PC-3 (cell line): ENCODE results near the gene C1QTNF3. TPM values are rescaled to one million over a fixed set of nuclear protein-coding genes. Genes with fewer than 3 reads are reported as not detected.
A peak's percentile ranks its signal among the peaks of the same experiment; 100 is the strongest.

Experiments used
- ATAC-seq: fragments of 200-7000 bp; cut with Tn5 transposase; 2 replicates; pipeline ENCODE4 v1.9.1; 2020; ENCODE audit warnings: mild to moderate bottlenecking, moderate library complexity
- BruUV-seq: library from RNA; stranded (reverse); fragments of 400-500 nt; replicated peaks from 2 replicates; lab custom pipeline; 2021; lab: Mats Ljungman, UMichigan
- CTCF ChIA-PET: fragments of 300-600 bp; sonication (Branson Sonifier 250); formaldehyde crosslinking; loops from one replicate; lab custom pipeline; 2022; ENCODE audit warnings: antibody characterized with exemption; lab: Charles Lee
- POLR2A ChIA-PET: fragments of 300-600 bp; sonication (Branson Sonifier 250); formaldehyde crosslinking; loops from one replicate; lab custom pipeline; 2022; ENCODE audit warnings: antibody characterized with exemption; ENCODE audit not compliant: unreplicated experiment; lab: Charles Lee
- DNase-seq: peaks from one replicate; pipeline ENCODE4 v3.0.0-alpha.2; 2015
- H2AFZ ChIP-seq: fragments of 300-600 bp; sonication (generic); 2 replicates; pipeline ENCODE4 v1.6.0; 2016; ENCODE audit warnings: antibody characterized with exemption, low read length
- H3F3A ChIP-seq: fragments of 300-600 bp; sonication (generic); one replicate; pipeline ENCODE4 v1.6.0; 2017; ENCODE audit warnings: antibody characterized with exemption, low read length, control low read depth, mild to moderate bottlenecking; ENCODE audit not compliant: unreplicated experiment
- H3K27ac ChIP-seq: fragments of 300-600 bp; sonication (generic); 2 replicates; pipeline ENCODE4 v1.5.1; 2016; ENCODE audit warnings: mild to moderate bottlenecking, low read length
- H3K27me3 ChIP-seq: fragments of 300-600 bp; sonication (generic); 2 replicates; pipeline ENCODE4 v1.6.1; 2016; ENCODE audit warnings: low read length, mixed read lengths
- H3K36me3 ChIP-seq: fragments of 300-600 bp; sonication (generic); 2 replicates; pipeline ENCODE4 v1.6.1; 2016; ENCODE audit warnings: low read depth, mixed run types, low read length, mixed read lengths
- H3K4me1 ChIP-seq: fragments of 300-600 bp; sonication (generic); 2 replicates; pipeline ENCODE4 v1.5.1; 2016; ENCODE audit warnings: low read length; ENCODE audit not compliant: insufficient read depth
- H3K4me2 ChIP-seq: fragments of 300-600 bp; sonication (generic); 2 replicates; pipeline ENCODE4 v1.6.0; 2016; ENCODE audit warnings: low read length
- H3K4me3 ChIP-seq: fragments of 300-600 bp; sonication (generic); 2 replicates; pipeline ENCODE4 v1.5.1; 2016; ENCODE audit warnings: mild to moderate bottlenecking, low read length, mixed read lengths
- H3K79me2 ChIP-seq: fragments of 300-600 bp; sonication (generic); 2 replicates; pipeline ENCODE4 v1.6.1; 2017; ENCODE audit warnings: low read length, mixed read lengths
- H3K9ac ChIP-seq: fragments of 300-600 bp; sonication (generic); 2 replicates; pipeline ENCODE4 v1.6.0; 2016; ENCODE audit warnings: mild to moderate bottlenecking, low read length
- H3K9me2 ChIP-seq: fragments of 300-600 bp; sonication (generic); replicated peaks from 2 replicates; pipeline ENCODE4 v1.6.1; 2016; ENCODE audit warnings: mixed run types, low read length, mixed read lengths
- H3K9me3 ChIP-seq: fragments of 300-600 bp; sonication (generic); 2 replicates; pipeline ENCODE4 v1.6.1; 2016; ENCODE audit warnings: low read length, mixed read lengths
- H4K20me1 ChIP-seq: fragments of 300-600 bp; sonication (generic); 2 replicates; pipeline ENCODE4 v1.6.1; 2016; ENCODE audit warnings: low read length, mixed read lengths
- EZH2 ChIP-seq: fragments of 300-600 bp; sonication (generic); IDR thresholded peaks from one replicate; pipeline ENCODE4 v1.6.1; 2017; ENCODE audit warnings: antibody characterized with exemption, mild to moderate bottlenecking, low read length; ENCODE audit not compliant: unreplicated experiment
- EZH2phosphoT487 ChIP-seq: fragments of 300-600 bp; sonication (generic); IDR thresholded peaks from 2 replicates; pipeline ENCODE4 v1.6.1; 2018; ENCODE audit warnings: mild to moderate bottlenecking, antibody characterized with exemption, low read length, borderline replicate concordance
- intact Hi-C: fragments of 100-400 bp; cut with micrococcal nuclease; formaldehyde crosslinking; loops from 2 replicates; pipeline ENCODE4 v1.9.0; 2023
- total RNA-seq: library from RNA; depleted of rRNA; stranded (reverse); fragments of >200 nt; gene quantifications from 2 replicates; pipeline ENCODE4 v1.2.3, GENCODE V29; 2014
- TF ChIP-seq, protein P1 (sequence below): fragments of 300-600 bp; sonication (generic); conservative IDR thresholded peaks from 2 replicates; pipeline ENCODE4 v1.5.1; 2017; ENCODE audit warnings: antibody characterized with exemption, low read depth, mild to moderate bottlenecking, low read length

C1QTNF3 gene
- total RNA-seq, 1 experiment from 2014 or later = 1.1 TPM

DNA sequence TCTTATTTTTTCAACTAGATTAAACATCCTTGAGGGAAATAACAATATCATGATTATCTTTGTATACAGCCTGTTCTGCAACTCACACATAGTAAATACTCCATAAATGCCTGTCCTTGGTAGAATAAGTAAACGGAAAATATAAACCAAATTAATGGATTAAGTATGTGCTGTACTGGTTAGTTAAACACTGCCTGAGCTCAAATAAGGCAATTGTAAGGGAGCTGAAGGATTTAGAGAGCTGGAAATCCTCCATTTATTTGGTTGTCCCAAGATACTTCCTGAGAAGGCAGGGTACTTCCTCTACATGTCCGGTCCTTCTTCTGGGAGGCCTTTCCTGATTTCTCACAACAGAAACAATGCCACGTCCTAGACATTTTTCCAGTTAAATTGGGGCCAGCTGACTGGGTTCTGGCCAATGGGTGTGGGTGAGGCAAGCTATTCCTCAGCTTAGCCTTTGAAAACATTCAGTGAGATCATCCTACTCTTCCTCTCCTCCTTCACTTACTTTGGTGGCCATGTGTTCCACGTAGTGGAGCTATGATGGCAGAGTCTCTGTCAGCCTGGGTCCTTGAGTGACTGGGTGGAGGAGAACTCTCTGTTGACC lies 8.5 kb upstream of the C1QTNF3 start:
- intact Hi-C loops = no loop called here
- Histone ChIP-seq H3K4me2 (no peak overlapping the region), H3K27me3 (no peaks in the 10 kb centered on the region), H3K9ac (no peak overlapping the region), H3F3A (peaks cover 13% of the 10 kb centered on the region), H3K9me2 (no peaks in the 10 kb centered on the region), H4K20me1 (no peaks in the 10 kb centered on the region), H3K36me3 (no peaks in the 10 kb centered on the region), H3K27ac (no peak overlapping the region), H3K79me2 (no peaks in the 10 kb centered on the region), H2AFZ (no peak overlapping the region), H3K4me1 (peaks cover 42% of the 10 kb centered on the region), H3K9me3 (no peaks in the 10 kb centered on the region), H3K4me3 (no peak overlapping the region)
- TF ChIP-seq, protein P1, sequence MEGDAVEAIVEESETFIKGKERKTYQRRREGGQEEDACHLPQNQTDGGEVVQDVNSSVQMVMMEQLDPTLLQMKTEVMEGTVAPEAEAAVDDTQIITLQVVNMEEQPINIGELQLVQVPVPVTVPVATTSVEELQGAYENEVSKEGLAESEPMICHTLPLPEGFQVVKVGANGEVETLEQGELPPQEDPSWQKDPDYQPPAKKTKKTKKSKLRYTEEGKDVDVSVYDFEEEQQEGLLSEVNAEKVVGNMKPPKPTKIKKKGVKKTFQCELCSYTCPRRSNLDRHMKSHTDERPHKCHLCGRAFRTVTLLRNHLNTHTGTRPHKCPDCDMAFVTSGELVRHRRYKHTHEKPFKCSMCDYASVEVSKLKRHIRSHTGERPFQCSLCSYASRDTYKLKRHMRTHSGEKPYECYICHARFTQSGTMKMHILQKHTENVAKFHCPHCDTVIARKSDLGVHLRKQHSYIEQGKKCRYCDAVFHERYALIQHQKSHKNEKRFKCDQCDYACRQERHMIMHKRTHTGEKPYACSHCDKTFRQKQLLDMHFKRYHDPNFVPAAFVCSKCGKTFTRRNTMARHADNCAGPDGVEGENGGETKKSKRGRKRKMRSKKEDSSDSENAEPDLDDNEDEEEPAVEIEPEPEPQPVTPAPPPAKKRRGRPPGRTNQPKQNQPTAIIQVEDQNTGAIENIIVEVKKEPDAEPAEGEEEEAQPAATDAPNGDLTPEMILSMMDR = no peak
- TF ChIP-seq EZH2phosphoT487 = no peak
- TF ChIP-seq EZH2 = no peak
- ATAC-seq (no peak), DNase-seq (no peak)
- BruUV-seq = no TSS peak
- CTCF ChIA-PET = no interaction called here
- POLR2A ChIA-PET = no interaction called here

DNA sequence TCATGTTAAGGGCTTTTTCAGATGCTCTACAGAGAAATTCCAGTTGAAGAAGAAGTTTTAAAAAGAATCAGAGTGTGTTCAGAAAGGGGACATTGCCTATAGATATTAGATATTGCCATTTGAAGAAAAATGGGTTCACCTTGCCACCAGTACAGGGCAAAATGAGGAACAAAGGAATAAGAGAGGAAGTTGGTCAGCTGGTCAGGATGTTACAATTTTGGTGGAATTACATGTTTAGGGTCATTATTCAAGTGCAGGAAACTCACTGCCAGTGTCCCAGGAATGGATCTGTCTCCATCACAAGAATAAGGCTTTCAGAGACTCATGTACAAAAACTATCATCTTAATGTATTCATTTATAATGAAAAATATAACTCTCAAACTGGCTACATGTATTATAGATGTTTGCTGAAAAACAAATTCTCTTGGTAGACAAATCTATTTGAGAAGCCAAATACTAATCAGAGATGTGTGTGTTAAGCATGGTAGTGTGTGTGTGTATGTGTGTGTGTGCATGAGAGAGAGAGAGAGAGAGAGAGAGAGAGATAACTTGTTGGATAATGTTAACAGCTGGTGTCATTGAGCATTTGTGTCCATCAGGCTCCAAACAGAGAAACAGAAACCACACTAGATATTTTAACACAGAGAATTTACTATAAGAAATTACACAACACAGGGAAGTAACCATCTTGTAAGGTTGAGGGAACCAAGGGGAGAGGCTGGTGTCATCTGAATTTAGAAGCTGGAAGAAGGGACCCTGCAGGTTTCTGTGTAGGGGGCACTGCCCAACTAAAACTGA lies 5.0 kb upstream of the C1QTNF3 start:
- no peaks in the 10 kb centered on the region for H3K9me3 ChIP-seq
- ChIA-PET CTCF (no interaction called here), POLR2A (no interaction called here)
- no peaks in the 10 kb centered on the region for H4K20me1 ChIP-seq
- peak overlapping the region; percentile 61 for H3K27ac ChIP-seq
- peaks cover 40% of the 10 kb centered on the region for H3K4me1 ChIP-seq
- H3K4me3 ChIP-seq = no peak overlapping the region
- no peak for TF ChIP-seq EZH2
- peaks cover 6% of the 10 kb centered on the region for H3F3A ChIP-seq
- H3K4me2 ChIP-seq = no peak overlapping the region
- H3K27me3 ChIP-seq = no peaks in the 10 kb centered on the region
- ATAC-seq = no peak
- H2AFZ ChIP-seq = no peak overlapping the region
- no peak for DNase-seq
- H3K36me3 ChIP-seq = no peaks in the 10 kb centered on the region
- H3K9ac ChIP-seq = no peak overlapping the region
- H3K79me2 ChIP-seq = no peaks in the 10 kb centered on the region
- no peaks in the 10 kb centered on the region for H3K9me2 ChIP-seq
- intact Hi-C loops = no loop called here
- BruUV-seq = no TSS peak

DNA sequence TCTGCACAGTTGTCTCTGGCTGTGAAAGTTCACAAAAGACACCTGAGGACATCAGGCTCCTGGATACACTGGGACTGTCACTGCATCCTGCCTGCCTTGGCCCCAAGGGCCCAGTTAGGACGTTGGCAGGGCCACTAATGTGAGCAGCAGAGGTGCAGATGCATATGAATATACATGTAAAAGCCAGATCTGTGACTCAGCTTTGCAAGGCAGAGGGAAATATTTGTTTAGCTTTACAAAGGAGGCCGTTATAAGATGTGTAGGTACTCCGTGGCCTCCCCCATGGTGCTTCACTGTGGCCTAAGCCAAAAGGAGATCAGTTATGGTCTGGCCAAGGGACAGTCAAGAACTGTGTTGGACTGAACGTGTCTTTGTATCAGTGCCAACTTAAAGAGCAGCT lies 4.1 kb upstream of the C1QTNF3 start:
- no peaks in the 10 kb centered on the region for H3K27me3 ChIP-seq
- DNase-seq (peak; percentile 69), ATAC-seq (peak; percentile 77)
- no peaks in the 10 kb centered on the region for H3K79me2 ChIP-seq
- CTCF ChIA-PET = no interaction called here
- H3K36me3 ChIP-seq = no peaks in the 10 kb centered on the region
- H3K4me3 ChIP-seq = no peak overlapping the region
- H3K9me2 ChIP-seq = no peaks in the 10 kb centered on the region
- H4K20me1 ChIP-seq = no peaks in the 10 kb centered on the region
- H3K4me1 ChIP-seq = peaks cover 32% of the 10 kb centered on the region
- POLR2A ChIA-PET = no interaction called here
- BruUV-seq = no TSS peak
- H3K4me2 ChIP-seq = peak overlapping the region; percentile 14
- H3F3A ChIP-seq = no peaks in the 10 kb centered on the region
- intact Hi-C loops = no loop called here
- peak overlapping the region; percentile 61 for H3K27ac ChIP-seq
- no peak overlapping the region for H2AFZ ChIP-seq
- TF ChIP-seq EZH2 = no peak
- TF ChIP-seq EZH2phosphoT487 = no peak
- TF ChIP-seq, protein P1 = no peak
- H3K9ac ChIP-seq = no peak overlapping the region
- H3K9me3 ChIP-seq = no peaks in the 10 kb centered on the region
